Measurements from ENCODE around the gene SPARC.
A peak's percentile ranks its signal among the peaks of the same experiment; 100 is the strongest.

SPARC gene

GRCh38 chr5:151676719-151677118 is 10.0 kb downstream of the SPARC start:
- no peak for DNase-seq

GRCh38 chr5:151676314-151676712 is 10.4 kb downstream of the SPARC start:
- no peak for DNase-seq

- no peak for DNase-seq
These were observed 11.0 kb downstream of the SPARC start for GRCh38 chr5:151675611-151676313.

- no peak for DNase-seq
These were observed 11.8 kb downstream of the SPARC start for GRCh38 chr5:151674626-151675610.

- no peak for DNase-seq
These were observed 13.3 kb downstream of the SPARC start for GRCh38 chr5:151673421-151673820.

GRCh38 chr5:151672516-151672915 is 14.2 kb downstream of the SPARC start:
- no peak for DNase-seq

GRCh38 chr5:151671950-151672349 is 14.8 kb downstream of the SPARC start:
- DNase-seq: no peak

GRCh38 chr5:151670953-151671636 is 15.6 kb downstream of the SPARC start:
- DNase-seq: no peak

GRCh38 chr5:151670083-151670686 is 16.5 kb downstream of the SPARC start:
- DNase-seq: no peak

GRCh38 chr5:151667083-151667482 is 19.6 kb downstream of the SPARC start:
- no peak for DNase-seq

- no peak for DNase-seq
These were observed 21.1 kb downstream of the SPARC start for GRCh38 chr5:151665613-151666012.

GRCh38 chr5:151664694-151665585 is 21.8 kb downstream of the SPARC start:
- no peak for DNase-seq

- no peak for DNase-seq
These were observed 23.0 kb downstream of the SPARC start for GRCh38 chr5:151663617-151664293.

- no peak for DNase-seq
These were observed 23.9 kb downstream of the SPARC start for GRCh38 chr5:151662805-151663204.

GRCh38 chr5:151661968-151662732 is 24.6 kb downstream of the SPARC start:
- DNase-seq: no peak

GRCh38 chr5:151660616-151661495 is 25.9 kb downstream of the SPARC start:
- DNase-seq: no peak

- peak; percentile 76 for DNase-seq
These were observed 27.5 kb downstream of the SPARC start for GRCh38 chr5:151659001-151659754.

GRCh38 chr5:151657114-151657513 is 29.6 kb downstream of the SPARC start:
- no peak for DNase-seq

GRCh38 chr5:151656311-151656710 is 30.4 kb downstream of the SPARC start:
- no peak for DNase-seq

All from activated gamma-delta T cell treated with Interleukin-2 at 50 U/mL for 16 hours (primary cell).